ENCODE data around the gene WDR82. TPM values are rescaled to one million over a fixed set of nuclear protein-coding genes. Genes with fewer than 3 reads are reported as not detected.
A peak's percentile ranks its signal among the peaks of the same experiment; 100 is the strongest.

Gene WDR82
- total and polyA plus RNA-seq, 9 of the 15 experiments (the other 6 are each of a cell fraction or from before 2014, with no cell fraction given), result 6.4 to 62.9 (median 37.1) TPM

- TF ChIP-seq GTF2B (IDR thresholded peaks at IDR 0.05; ENCODE audit: extremely low read depth, insufficient read length) (no peak), POLR2H (tag; IDR thresholded peaks at IDR 0.05; ENCODE audit: low read depth) (no peak), BACH1 (tag; IDR thresholded peaks at IDR 0.05) (no peak), ETV6 (IDR thresholded peaks at IDR 0.05; ENCODE audit: borderline replicate concordance in 1 of 2, low read depth in 2 of 2, low read length in 1 of 2) (no peak), ETV6 (CRISPR knock-in tag; IDR thresholded peaks at IDR 0.05; ENCODE audit: borderline replicate concordance) (no peak), CREB1 (IDR thresholded peaks at IDR 0.05) (no peak), CREB1 (CRISPR knock-in tag; IDR thresholded peaks at IDR 0.05) (no peak), ZBTB40 (IDR thresholded peaks at IDR 0.05) (peak; percentile 59; the same call in 1 of the 2 replicates), ZBTB40 (CRISPR knock-in tag; IDR thresholded peaks at IDR 0.05) (no peak), SREBF1 (IDR thresholded peaks at IDR 0.05; ENCODE audit: borderline replicate concordance, low read depth, low read length) (no peak), RBM22 (IDR thresholded peaks at IDR 0.05; ENCODE audit: low read depth, low read length, poor library complexity, severe bottlenecking) (peak; percentile 28), RFX1 (IDR thresholded peaks at IDR 0.05) (peak; percentile 91), ZNF583 (CRISPR knock-in tag; IDR thresholded peaks at IDR 0.05) (no peak), HMGN3 (IDR thresholded peaks at IDR 0.05; ENCODE audit: borderline replicate concordance, extremely low read depth, insufficient read length, low read depth, low read length) (no peak), HDAC1 (IDR thresholded peaks at IDR 0.05) (no peak), JUN (IDR thresholded peaks at IDR 0.05; ENCODE audit: borderline replicate concordance, low read depth, low read length) (no peak), JUN (CRISPR knock-in tag; IDR thresholded peaks at IDR 0.05; ENCODE audit: borderline replicate concordance) (no peak), CCNT2 (IDR thresholded peaks at IDR 0.05; ENCODE audit: borderline replicate concordance, extremely low read depth, insufficient read length, low read depth, low read length) (no peak), POU5F1 (IDR thresholded peaks at IDR 0.05; ENCODE audit: borderline replicate concordance, low read depth, low read length, partially characterized antibody) (no peak)
These were observed 39.0 kb upstream of the WDR82 start (continued) for GRCh38 chr3:52317208-52318000.
